Calu3 (cell line): ENCODE results near the gene VTA1. TPM values are rescaled to one million over a fixed set of nuclear protein-coding genes. Genes with fewer than 3 reads are reported as not detected.

Experiments
- BruUV-seq: library from RNA; stranded (reverse); fragments of 400-500 nt; replicated peaks from 2 replicates; lab custom pipeline; 2021; lab: Mats Ljungman, UMichigan
- CTCF ChIA-PET: fragments of 300-600 bp; sonication (Branson Sonifier 250); formaldehyde crosslinking; loops from one replicate; lab custom pipeline; 2022; ENCODE audit warnings: antibody characterized with exemption; lab: Charles Lee
- DNase-seq: peaks from one replicate; pipeline ENCODE4 v3.0.0; 2022
- H3K27ac Mint-ChIP-seq: one replicate; pipeline ENCODE4 v1.8.0; 2022; ENCODE audit warnings: mixed read lengths; ENCODE audit not compliant: unreplicated experiment
- H3K27me3 Mint-ChIP-seq: one replicate; pipeline ENCODE4 v1.8.0; 2022; ENCODE audit warnings: mixed read lengths; ENCODE audit not compliant: unreplicated experiment
- H3K36me3 Mint-ChIP-seq: one replicate; pipeline ENCODE4 v1.8.0; 2022; ENCODE audit warnings: mild to moderate bottlenecking, moderate library complexity, mixed read lengths; ENCODE audit not compliant: insufficient read depth, unreplicated experiment
- H3K4me1 Mint-ChIP-seq: one replicate; pipeline ENCODE4 v1.8.0; 2022; ENCODE audit warnings: mild to moderate bottlenecking, low read depth, mixed read lengths; ENCODE audit not compliant: unreplicated experiment
- H3K4me3 Mint-ChIP-seq: one replicate; pipeline ENCODE4 v1.8.0; 2022; ENCODE audit warnings: mild to moderate bottlenecking, low read depth, moderate library complexity, mixed read lengths; ENCODE audit not compliant: unreplicated experiment
- H3K9me3 Mint-ChIP-seq: one replicate; pipeline ENCODE4 v1.8.0; 2022; ENCODE audit warnings: low read depth, mixed read lengths; ENCODE audit not compliant: unreplicated experiment
- intact Hi-C: fragments of 100-400 bp; cut with micrococcal nuclease; formaldehyde crosslinking; loops from one replicate; pipeline ENCODE4 v1.10.0; 2022; ENCODE audit not compliant: unreplicated experiment
- total RNA-seq: library from RNA; stranded (reverse); gene quantifications from 2 replicates; pipeline ENCODE4 v1.2.3, GENCODE V29; 2022
- TF ChIP-seq, protein P1 (sequence below): fragments of 200-600 bp; IDR thresholded peaks from one replicate; pipeline ENCODE4 v1.8.0; 2022; ENCODE audit warnings: antibody characterized with exemption; ENCODE audit not compliant: unreplicated experiment

Gene VTA1
- total RNA-seq, 1 experiment from 2014 or later = 35.5 TPM

DNA sequence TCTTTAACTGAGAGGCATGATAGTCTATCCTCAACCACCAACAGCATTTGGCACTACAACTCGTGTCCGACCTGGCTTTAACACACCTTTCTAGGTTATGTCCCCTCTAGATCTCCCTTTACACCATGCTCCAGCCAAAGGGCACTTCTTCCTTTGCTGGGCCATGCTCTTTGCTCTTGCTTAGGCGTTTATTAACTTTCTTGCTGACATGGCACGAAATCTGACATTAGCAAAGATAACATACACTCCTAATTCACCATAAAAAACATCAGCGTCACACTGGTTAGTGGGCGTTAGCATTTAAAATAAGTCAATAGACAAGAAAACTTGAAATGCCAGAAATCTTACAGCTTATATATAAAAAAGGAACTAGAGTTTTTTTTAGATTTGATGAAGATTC lies 107.5 kb downstream of the VTA1 start:
- CTCF ChIA-PET = no interaction called here
- Mint-ChIP-seq H3K27ac (no peak overlapping the region), H3K9me3 (no peaks in the 10 kb centered on the region), H3K36me3 (no peaks in the 10 kb centered on the region), H3K27me3 (no peaks in the 10 kb centered on the region), H3K4me1 (no peaks in the 10 kb centered on the region), H3K4me3 (no peak overlapping the region)
- DNase-seq = no peak
- no TSS peak for BruUV-seq
- intact Hi-C loops = no loop called here
- TF ChIP-seq, protein P1, sequence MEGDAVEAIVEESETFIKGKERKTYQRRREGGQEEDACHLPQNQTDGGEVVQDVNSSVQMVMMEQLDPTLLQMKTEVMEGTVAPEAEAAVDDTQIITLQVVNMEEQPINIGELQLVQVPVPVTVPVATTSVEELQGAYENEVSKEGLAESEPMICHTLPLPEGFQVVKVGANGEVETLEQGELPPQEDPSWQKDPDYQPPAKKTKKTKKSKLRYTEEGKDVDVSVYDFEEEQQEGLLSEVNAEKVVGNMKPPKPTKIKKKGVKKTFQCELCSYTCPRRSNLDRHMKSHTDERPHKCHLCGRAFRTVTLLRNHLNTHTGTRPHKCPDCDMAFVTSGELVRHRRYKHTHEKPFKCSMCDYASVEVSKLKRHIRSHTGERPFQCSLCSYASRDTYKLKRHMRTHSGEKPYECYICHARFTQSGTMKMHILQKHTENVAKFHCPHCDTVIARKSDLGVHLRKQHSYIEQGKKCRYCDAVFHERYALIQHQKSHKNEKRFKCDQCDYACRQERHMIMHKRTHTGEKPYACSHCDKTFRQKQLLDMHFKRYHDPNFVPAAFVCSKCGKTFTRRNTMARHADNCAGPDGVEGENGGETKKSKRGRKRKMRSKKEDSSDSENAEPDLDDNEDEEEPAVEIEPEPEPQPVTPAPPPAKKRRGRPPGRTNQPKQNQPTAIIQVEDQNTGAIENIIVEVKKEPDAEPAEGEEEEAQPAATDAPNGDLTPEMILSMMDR = no peak

DNA sequence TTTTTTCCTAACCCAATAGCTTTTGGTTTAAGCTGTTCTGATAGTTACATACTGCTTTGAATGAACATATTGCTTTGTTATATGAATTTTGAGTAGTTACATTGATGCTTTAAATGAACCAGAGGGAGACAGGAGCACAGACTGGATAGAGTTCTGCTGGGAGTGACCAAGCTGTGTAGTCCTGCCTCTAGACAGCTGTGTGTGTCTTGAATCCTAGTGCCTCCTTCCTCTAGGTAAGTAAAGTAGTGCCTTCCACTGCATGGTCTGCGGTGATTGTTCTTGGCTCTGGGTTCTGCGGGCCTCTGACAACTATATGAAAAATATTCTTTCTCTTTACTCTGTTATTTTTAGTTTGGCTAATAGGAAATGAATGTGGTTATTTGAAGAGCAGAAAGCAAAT lies 108.7 kb downstream of the VTA1 start:
- TF ChIP-seq, protein P1 = no peak

DNA sequence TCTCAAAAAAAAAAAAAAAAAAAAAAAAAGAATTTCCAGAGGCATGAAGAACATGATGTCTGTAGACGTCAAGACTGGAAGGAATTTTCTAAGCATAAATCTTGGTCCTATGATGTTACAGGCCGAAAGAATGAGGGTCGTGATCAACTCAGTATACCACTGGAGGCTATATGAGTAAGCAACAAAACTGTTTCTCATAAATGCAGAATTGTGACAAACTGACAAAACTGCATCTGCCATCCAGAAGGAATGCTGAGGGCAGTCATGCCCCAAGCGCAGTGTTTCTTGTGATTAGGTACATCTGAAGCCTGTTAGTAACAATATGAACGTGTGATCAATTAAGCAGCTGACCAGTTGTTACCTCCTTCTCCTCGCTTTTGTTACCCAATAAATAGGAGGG lies 111.2 kb downstream of the VTA1 start:
- no peaks in the 10 kb centered on the region for H3K4me1 Mint-ChIP-seq
- no peaks in the 10 kb centered on the region for H3K27me3 Mint-ChIP-seq
- no peak overlapping the region for H3K4me3 Mint-ChIP-seq
- no peaks in the 10 kb centered on the region for H3K9me3 Mint-ChIP-seq
- no peak for DNase-seq
- CTCF ChIA-PET = no interaction called here
- intact Hi-C loops = no loop called here
- TF ChIP-seq, protein P1 = no peak
- BruUV-seq = no TSS peak
- no peaks in the 10 kb centered on the region for H3K36me3 Mint-ChIP-seq
- H3K27ac Mint-ChIP-seq = no peak overlapping the region

More for the DNA sequence above, 108.7 kb downstream of the VTA1 start:
- no peaks in the 10 kb centered on the region for H3K27me3 Mint-ChIP-seq
- DNase-seq = no peak
- H3K4me3 Mint-ChIP-seq = no peak overlapping the region
- no peaks in the 10 kb centered on the region for H3K9me3 Mint-ChIP-seq
- no peaks in the 10 kb centered on the region for H3K36me3 Mint-ChIP-seq
- no peaks in the 10 kb centered on the region for H3K4me1 Mint-ChIP-seq
- CTCF ChIA-PET = no interaction called here
- intact Hi-C loops = no loop called here
- H3K27ac Mint-ChIP-seq = no peak overlapping the region
- no TSS peak for BruUV-seq

- no TSS peak for BruUV-seq
Observed at GRCh38 chr6:142258757-142259156, 111.7 kb downstream of the VTA1 start.

More at GRCh38 chr6:142258757-142259156, 111.7 kb downstream of the VTA1 start:
- no peak for DNase-seq
- no peak overlapping the region for H3K4me3 Mint-ChIP-seq
- no peaks in the 10 kb centered on the region for H3K36me3 Mint-ChIP-seq
- intact Hi-C loops = no loop called here
- TF ChIP-seq, protein P1 = no peak
- no peaks in the 10 kb centered on the region for H3K4me1 Mint-ChIP-seq
- CTCF ChIA-PET = no interaction called here
- H3K27me3 Mint-ChIP-seq = no peaks in the 10 kb centered on the region
- H3K9me3 Mint-ChIP-seq = no peaks in the 10 kb centered on the region
- no peak overlapping the region for H3K27ac Mint-ChIP-seq
